ENCODE data around the gene PLEKHF1. TPM values are rescaled to one million over a fixed set of nuclear protein-coding genes. Genes with fewer than 3 reads are reported as not detected.

The PLEKHF1 gene
- total RNA-seq, 1 experiment from 2014 or later = 2.0 TPM

- H3K9me3 ChIP-seq (replicated peaks) = no peaks in the 10 kb centered on the region
- H3K27me3 ChIP-seq = peaks cover 13% of the 10 kb centered on the region
- DNase-seq = no peak
- no peaks in the 10 kb centered on the region for H3K4me1 ChIP-seq
- no peak overlapping the region for H3K27ac ChIP-seq
- no peak overlapping the region for H3K4me3 ChIP-seq
- no peaks in the 10 kb centered on the region for H3K36me3 ChIP-seq
Measured at GRCh38 chr19:29645491-29645867, 19.8 kb upstream of the PLEKHF1 start.

GRCh38 chr19:29645911-29646310, 19.4 kb upstream of the PLEKHF1 start:
- peak in 1 of 2 experiments; percentile 14 for DNase-seq
- no peak overlapping the region for H3K4me3 ChIP-seq
- no peaks in the 10 kb centered on the region for H3K36me3 ChIP-seq
- H3K27me3 ChIP-seq = peaks cover 13% of the 10 kb centered on the region
- no peaks in the 10 kb centered on the region for H3K4me1 ChIP-seq
- no peaks in the 10 kb centered on the region for H3K9me3 ChIP-seq (replicated peaks)
- H3K27ac ChIP-seq = no peak overlapping the region

GRCh38 chr19:29650772-29651387, 14.4 kb upstream of the PLEKHF1 start:
- Histone ChIP-seq H3K36me3 (no peaks in the 10 kb centered on the region), H3K9me3 (replicated peaks) (peaks cover 6% of the 10 kb centered on the region; the same call in 1 of the 2 replicates), H3K4me3 (no peak overlapping the region), H3K27ac (no peak overlapping the region), H3K4me1 (no peaks in the 10 kb centered on the region), H3K27me3 (peaks cover 9% of the 10 kb centered on the region; the same call in 1 of the 2 replicates)
- DNase-seq = no peak

- Histone ChIP-seq H3K36me3 (no peaks in the 10 kb centered on the region), H3K4me1 (no peaks in the 10 kb centered on the region), H3K4me3 (no peak overlapping the region), H3K9me3 (replicated peaks) (peaks cover 6% of the 10 kb centered on the region; the same call in 1 of the 2 replicates), H3K27me3 (0 out of 2 replicates have a peak, but pooled peaks cover 6% of the 10 kb centered on the region), H3K27ac (no peak overlapping the region)
- no peak for DNase-seq
Measured at GRCh38 chr19:29651622-29652394, 13.5 kb upstream of the PLEKHF1 start.

- H3K4me3 ChIP-seq = no peak overlapping the region
- no peak for DNase-seq
- no peaks in the 10 kb centered on the region for H3K36me3 ChIP-seq
- H3K9me3 ChIP-seq (replicated peaks) = peaks cover 6% of the 10 kb centered on the region; the same call in 1 of the 2 replicates
- H3K4me1 ChIP-seq = no peaks in the 10 kb centered on the region
- H3K27me3 ChIP-seq = 0 out of 2 replicates have a peak, but pooled peaks cover 6% of the 10 kb centered on the region
- H3K27ac ChIP-seq = no peak overlapping the region
Measured at GRCh38 chr19:29653398-29653797, 11.9 kb upstream of the PLEKHF1 start.

GRCh38 chr19:29655648-29656335, 9.5 kb upstream of the PLEKHF1 start:
- H3K27ac ChIP-seq = no peak overlapping the region
- no peak overlapping the region for H3K4me3 ChIP-seq
- H3K4me1 ChIP-seq = no peaks in the 10 kb centered on the region
- 0 out of 2 replicates have a peak, but pooled peaks cover 6% of the 10 kb centered on the region for H3K27me3 ChIP-seq
- peaks cover 6% of the 10 kb centered on the region; the same call in 1 of the 2 replicates for H3K9me3 ChIP-seq (replicated peaks)
- no peaks in the 10 kb centered on the region for H3K36me3 ChIP-seq
- no peak for DNase-seq

GRCh38 chr19:29658221-29658991, 6.9 kb upstream of the PLEKHF1 start:
- H3K4me3 ChIP-seq = no peak overlapping the region
- H3K36me3 ChIP-seq = no peaks in the 10 kb centered on the region
- H3K27me3 ChIP-seq = 0 out of 2 replicates have a peak, but pooled peaks cover 3% of the 10 kb centered on the region
- H3K9me3 ChIP-seq (replicated peaks) = peaks cover 6% of the 10 kb centered on the region; the same call in 1 of the 2 replicates
- no peak for DNase-seq
- H3K4me1 ChIP-seq = peaks cover 15% of the 10 kb centered on the region
- no peak overlapping the region for H3K27ac ChIP-seq

- Histone ChIP-seq H3K36me3 (no peaks in the 10 kb centered on the region), H3K27ac (no peak overlapping the region), H3K4me3 (no peak overlapping the region), H3K9me3 (replicated peaks) (no peaks in the 10 kb centered on the region), H3K4me1 (peaks cover 15% of the 10 kb centered on the region), H3K27me3 (0 out of 2 replicates have a peak, but pooled peaks cover under 1% of the 10 kb centered on the region)
- no peak for DNase-seq
Measured at GRCh38 chr19:29660835-29661234, 4.4 kb upstream of the PLEKHF1 start.

- H3K9me3 ChIP-seq (replicated peaks) = no peaks in the 10 kb centered on the region
- peak overlapping the region; percentile 46 for H3K27ac ChIP-seq
- no peaks in the 10 kb centered on the region; the same call in 1 of the 2 replicates for H3K27me3 ChIP-seq
- H3K36me3 ChIP-seq = no peaks in the 10 kb centered on the region
- DNase-seq = no peak
- H3K4me1 ChIP-seq = peaks cover 21% of the 10 kb centered on the region
- H3K4me3 ChIP-seq = peak overlapping the region; percentile 22
Measured at GRCh38 chr19:29662278-29662603, 3.0 kb upstream of the PLEKHF1 start.

GRCh38 chr19:29662604-29663404, 2.5 kb upstream of the PLEKHF1 start:
- Histone ChIP-seq H3K36me3 (no peaks in the 10 kb centered on the region), H3K4me3 (peak overlapping the region; percentile 22), H3K4me1 (peaks cover 21% of the 10 kb centered on the region), H3K27me3 (no peaks in the 10 kb centered on the region; the same call in 1 of the 2 replicates), H3K27ac (peak overlapping the region; percentile 46), H3K9me3 (replicated peaks) (no peaks in the 10 kb centered on the region)
- DNase-seq = peak; percentile 80 to 84

GRCh38 chr19:29663861-29664752, 1.2 kb upstream of the PLEKHF1 start:
- Histone ChIP-seq H3K4me3 (no peak overlapping the region), H3K4me1 (peaks cover 21% of the 10 kb centered on the region), H3K36me3 (no peaks in the 10 kb centered on the region), H3K27ac (no peak overlapping the region), H3K9me3 (replicated peaks) (no peaks in the 10 kb centered on the region), H3K27me3 (no peaks in the 10 kb centered on the region; the same call in 1 of the 2 replicates)
- DNase-seq = no peak

- DNase-seq = no peak
- H3K27ac ChIP-seq = no peak overlapping the region
- no peaks in the 10 kb centered on the region for H3K9me3 ChIP-seq (replicated peaks)
- H3K4me3 ChIP-seq = peak overlapping the region; percentile 67
- H3K36me3 ChIP-seq = no peaks in the 10 kb centered on the region
- no peaks in the 10 kb centered on the region; the same call in 1 of the 2 replicates for H3K27me3 ChIP-seq
- peaks cover 21% of the 10 kb centered on the region for H3K4me1 ChIP-seq
Measured at GRCh38 chr19:29664753-29665214, 477 bp upstream of the PLEKHF1 start.
